Naive thymus-derived CD4-positive, alpha-beta T cell (primary cell): ENCODE results near the gene RTN1. TPM values are rescaled to one million over a fixed set of nuclear protein-coding genes. Genes with fewer than 3 reads are reported as not detected.

Experiments
- ATAC-seq: fragments of 150-1000 bp; cut with Tn5 transposase; 2 replicates; pipeline ENCODE4 v1.10.0; 2021; ENCODE audit warnings: mild to moderate bottlenecking, moderate library complexity
- CTCF ChIA-PET: fragments of 350-600 bp; sonication (Branson Sonifier 250); formaldehyde crosslinking; loops from one replicate; lab custom pipeline; 2021; ENCODE audit warnings: antibody characterized with exemption; lab: Charles Lee
- POLR2A ChIA-PET: fragments of 350-600 bp; sonication (Branson Sonifier 250); formaldehyde crosslinking; loops from one replicate; lab custom pipeline; 2021; ENCODE audit warnings: antibody characterized with exemption, inconsistent platforms; lab: Charles Lee
- DNase-seq, 9 donors: peaks; one replicate each; pipeline versions ENCODE4 v3.0.0 to v3.0.0-alpha.2; 2020 to 2022; ENCODE audit warnings: mixed read lengths in 1 of 9
- H3K27ac ChIP-seq: one replicate; pipeline ENCODE4 v1.7.0; 2013; ENCODE audit warnings: mild to moderate bottlenecking, low read depth, low read length, moderate library complexity
- H3K27me3 ChIP-seq, 2 donors: one replicate each; pipeline ENCODE4 v1.7.0; 2013; ENCODE audit warnings: low read length in 2 of 2, mild to moderate bottlenecking in 2 of 2, moderate library complexity in 2 of 2; ENCODE audit not compliant: control insufficient read depth in 2 of 2, insufficient read depth in 2 of 2
- H3K36me3 ChIP-seq, 3 experiments: 1 replicate in 2 of 3; 2 replicates in 1 of 3; pipeline ENCODE4 v1.7.0; 2013; ENCODE audit warnings: low read length in 3 of 3, mild to moderate bottlenecking in 3 of 3, moderate library complexity in 1 of 3; ENCODE audit not compliant: insufficient read depth in 3 of 3, control insufficient read depth in 2 of 3
- H3K4me1 ChIP-seq, 2 donors: one replicate each; pipeline ENCODE4 v1.7.0; 2013; ENCODE audit warnings: low read length in 2 of 2, mild to moderate bottlenecking in 2 of 2, moderate library complexity in 1 of 2; ENCODE audit not compliant: control insufficient read depth in 2 of 2, insufficient read depth in 2 of 2
- H3K4me3 ChIP-seq: 2 replicates; pipeline ENCODE4 v1.7.0; 2013; ENCODE audit warnings: mild to moderate bottlenecking, low read length
- H3K9me3 ChIP-seq, 3 experiments: 1 replicate in 2 of 3; 2 replicates in 1 of 3; pipeline ENCODE4 v1.7.0; 2013; ENCODE audit warnings: low read length in 3 of 3; ENCODE audit not compliant: control insufficient read depth in 2 of 3
- H3K27ac Mint-ChIP-seq, 9 donors: one replicate each; pipeline ENCODE4 v1.8.0; 2020 to 2022; ENCODE audit warnings: mixed read lengths in 9 of 9, mild to moderate bottlenecking in 8 of 9, moderate library complexity in 5 of 9, inconsistent platforms in 2 of 9
- H3K27me3 Mint-ChIP-seq, 5 donors: one replicate each; pipeline ENCODE4 v1.8.0; 2021 to 2022; ENCODE audit warnings: mixed read lengths in 5 of 5, mild to moderate bottlenecking in 1 of 5
- H3K36me3 Mint-ChIP-seq, 5 donors: one replicate each; pipeline ENCODE4 v1.8.0; 2020 to 2022; ENCODE audit warnings: mixed read lengths in 5 of 5, mild to moderate bottlenecking in 3 of 5, inconsistent platforms in 1 of 5
- H3K4me1 Mint-ChIP-seq, 7 donors: one replicate each; pipeline ENCODE4 v1.8.0; 2020 to 2022; ENCODE audit warnings: mixed read lengths in 7 of 7, mild to moderate bottlenecking in 3 of 7, inconsistent platforms in 1 of 7
- H3K4me3 Mint-ChIP-seq, 10 donors: one replicate each; pipeline ENCODE4 v1.8.0; 2020 to 2022; ENCODE audit warnings: mild to moderate bottlenecking in 10 of 10, mixed read lengths in 10 of 10, moderate library complexity in 6 of 10, inconsistent platforms in 2 of 10
- H3K9me3 Mint-ChIP-seq, 11 donors: one replicate each; pipeline ENCODE4 v1.8.0; 2020 to 2022; ENCODE audit warnings: mixed read lengths in 11 of 11, mild to moderate bottlenecking in 4 of 11, inconsistent platforms in 1 of 11, moderate library complexity in 1 of 11
- intact Hi-C, 2 donors: fragments of 100-400 bp; cut with micrococcal nuclease; formaldehyde crosslinking; loops; one replicate each; pipeline ENCODE4 v1.15.1; 2023
- polyA plus RNA-seq, 2 donors: library from polyadenylated mRNA; unstranded; fragments of 300-500 nt; fragmentation: Illumina TruSeq; gene quantifications; one replicate each; pipeline ENCODE4 v1.2.3, GENCODE V29; 2021
- total RNA-seq, 6 experiments: library from RNA in 5 of 6; stranded (reverse) in 5 of 6; gene quantifications; 1 replicate in 5 of 6; 2 replicates in 1 of 6; pipeline ENCODE4 v1.2.3 and lab custom pipeline; 2021 to 2026

Gene RTN1
- total and polyA plus RNA-seq, 7 experiments from 2014 or later, result 0.24 to 9.4 (median 0.77) TPM; not detected in 3

DNA sequence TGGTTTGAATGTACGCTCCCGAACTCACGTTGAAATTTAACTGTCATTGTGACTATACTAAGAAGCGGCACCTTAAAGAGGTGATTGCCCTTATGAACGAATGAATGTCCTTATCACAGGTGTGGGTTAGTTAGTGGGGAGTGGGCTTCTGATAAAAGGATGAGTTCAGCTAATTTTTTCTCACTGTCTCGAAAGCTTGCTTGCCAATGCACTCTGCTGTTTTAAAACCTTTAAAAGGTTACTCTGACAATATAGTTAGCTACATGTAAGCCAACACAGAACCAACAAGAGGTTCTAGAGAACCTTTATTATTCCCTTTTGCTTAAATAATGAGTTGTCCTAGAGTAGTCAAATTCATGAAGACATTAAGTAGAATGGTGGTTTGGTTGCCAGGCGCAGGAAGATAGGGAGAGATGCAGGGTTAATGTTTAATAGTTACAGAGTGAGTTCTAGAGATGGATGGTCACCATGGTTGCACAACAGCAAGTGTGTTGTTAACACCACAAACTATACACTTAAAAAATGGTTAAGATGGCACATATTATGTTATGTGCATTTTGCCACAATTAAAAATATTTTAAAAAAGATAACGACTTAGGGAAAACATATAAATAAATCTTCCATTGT, 26.3 kb downstream of the RTN1 start:
- Histone ChIP-seq H3K27ac (no peak overlapping the region), H3K36me3 (no peaks in the 10 kb centered on the region), H3K9me3 (no peaks in the 10 kb centered on the region), H3K4me1 (no peaks in the 10 kb centered on the region), H3K4me3 (no peak overlapping the region), H3K27me3 (no peaks in the 10 kb centered on the region)
- Mint-ChIP-seq H3K4me3 (no peak overlapping the region), H3K4me1 (peaks cover 0 to 2% (median 0%) of the 10 kb centered on the region in 7 donors), H3K27me3 (peaks cover 0 to 13% (median 7%) of the 10 kb centered on the region in 5 donors), H3K9me3 (no peaks in the 10 kb centered on the region), H3K36me3 (no peaks in the 10 kb centered on the region), H3K27ac (no peak overlapping the region)
- intact Hi-C loops, result no loop called here
- ATAC-seq (no peak), DNase-seq (no peak)
- POLR2A ChIA-PET, result no interaction called here
- CTCF ChIA-PET, result no interaction called here

DNA sequence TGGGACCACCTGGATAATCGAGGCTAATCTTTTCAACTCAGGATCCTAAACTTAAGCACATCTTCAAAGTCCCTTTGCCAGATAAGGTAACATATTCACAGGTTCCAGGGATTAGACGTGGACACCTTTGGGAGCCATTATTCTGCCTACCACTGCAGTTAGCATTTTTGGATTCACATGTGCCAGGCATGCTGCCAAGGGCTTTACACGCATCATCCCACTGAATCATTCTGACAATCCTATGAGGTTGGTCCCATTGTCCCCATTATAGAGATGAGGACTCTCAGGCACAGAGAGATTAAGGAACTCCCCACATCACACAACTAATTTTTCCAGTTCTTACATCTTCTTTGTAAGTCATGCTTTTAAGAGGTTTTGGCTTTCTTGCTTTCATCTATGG, 34.5 kb downstream of the RTN1 start:
- no peaks in the 10 kb centered on the region for H3K36me3 ChIP-seq
- peaks cover 0 to 2% (median 0%) of the 10 kb centered on the region in 11 donors for H3K9me3 Mint-ChIP-seq
- H3K4me1 ChIP-seq, result no peaks in the 10 kb centered on the region
- H3K27ac ChIP-seq, result no peak overlapping the region
- ChIA-PET POLR2A (no interaction called here), CTCF (no interaction called here)
- DNase-seq (no peak), ATAC-seq (no peak)
- no peaks in the 10 kb centered on the region for H3K27me3 ChIP-seq
- no peak overlapping the region for H3K27ac Mint-ChIP-seq
- H3K4me1 Mint-ChIP-seq, result no peaks in the 10 kb centered on the region
- H3K36me3 Mint-ChIP-seq, result no peaks in the 10 kb centered on the region
- no peak overlapping the region for H3K4me3 ChIP-seq
- no peak overlapping the region for H3K4me3 Mint-ChIP-seq
- intact Hi-C loops, result no loop called here
- H3K9me3 ChIP-seq, result no peaks in the 10 kb centered on the region
- peaks cover 8 to 30% (median 20%) of the 10 kb centered on the region in 5 donors for H3K27me3 Mint-ChIP-seq

DNA sequence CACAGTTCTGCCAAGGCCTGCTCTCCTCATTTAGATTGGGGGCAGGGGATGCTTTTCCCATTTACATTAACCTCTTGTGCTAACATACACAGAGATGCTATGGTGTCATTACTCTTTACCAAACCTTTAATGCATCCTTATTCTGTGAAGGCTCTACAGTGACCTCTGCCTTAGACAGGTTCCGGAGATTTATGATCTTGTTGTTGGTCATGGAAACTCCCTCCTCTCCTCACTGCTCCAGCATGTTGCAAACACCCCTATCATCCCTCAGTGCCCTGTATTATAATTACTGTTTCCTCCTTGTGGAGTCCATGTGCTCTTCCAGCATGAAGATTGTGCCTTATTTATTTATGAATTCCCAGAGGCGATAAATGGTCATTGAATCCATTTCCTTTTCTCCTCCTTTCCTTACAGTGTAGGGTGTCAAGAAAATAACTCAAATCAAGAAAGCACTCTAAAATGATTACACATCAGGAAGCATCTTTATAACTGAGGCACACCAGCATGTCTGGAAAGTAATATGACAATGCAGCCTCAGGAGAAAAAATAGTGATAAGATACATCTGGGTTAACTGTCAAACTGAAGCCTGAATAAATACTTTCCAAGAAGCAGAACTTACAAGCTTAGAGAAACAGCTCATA, 37.8 kb downstream of the RTN1 start:
- Histone ChIP-seq H3K4me3 (no peak overlapping the region), H3K27ac (no peak overlapping the region), H3K9me3 (no peaks in the 10 kb centered on the region), H3K4me1 (no peaks in the 10 kb centered on the region), H3K36me3 (no peaks in the 10 kb centered on the region), H3K27me3 (no peaks in the 10 kb centered on the region)
- DNase-seq, result no peak
- Mint-ChIP-seq H3K9me3 (peaks cover 0 to 3% (median 0%) of the 10 kb centered on the region in 11 donors), H3K27me3 (peaks cover 13 to 36% (median 27%) of the 10 kb centered on the region in 5 donors), H3K36me3 (no peaks in the 10 kb centered on the region), H3K4me3 (no peak overlapping the region), H3K4me1 (peaks cover 0 to 3% (median 0%) of the 10 kb centered on the region in 7 donors), H3K27ac (no peak overlapping the region)
- intact Hi-C loops, result no loop called here
- POLR2A ChIA-PET, result no interaction called here
- CTCF ChIA-PET, result no interaction called here
- ATAC-seq, result no peak

DNA sequence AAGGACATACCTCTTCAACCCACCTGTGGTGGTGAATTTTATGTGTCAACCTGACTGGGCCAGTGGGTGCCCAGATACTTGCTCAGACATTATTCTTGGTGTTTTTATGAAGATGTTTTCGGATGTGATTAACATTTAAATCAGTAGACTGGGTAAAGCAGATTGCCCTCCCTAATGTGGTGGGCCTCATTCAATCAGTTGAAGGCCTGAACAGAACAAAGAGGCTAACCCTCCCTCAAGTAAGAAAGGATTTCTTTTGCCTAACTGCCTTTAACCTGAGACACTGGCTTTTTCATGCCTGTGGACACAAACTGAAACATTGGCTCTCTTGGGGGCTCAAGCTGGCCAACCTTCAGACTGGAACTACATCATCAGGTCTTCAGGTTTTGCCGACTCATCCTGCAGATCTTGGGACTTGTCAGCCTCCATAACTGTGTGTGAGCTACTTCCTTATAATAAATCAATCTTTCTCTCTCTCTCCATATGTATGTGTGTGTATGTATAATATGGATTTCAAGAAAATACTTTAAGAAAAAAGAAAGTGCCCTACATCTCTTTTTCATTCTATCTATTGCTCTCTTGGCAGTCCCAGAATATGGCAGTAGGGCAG, 39.4 kb downstream of the RTN1 start:
- Histone ChIP-seq H3K4me1 (no peaks in the 10 kb centered on the region), H3K27me3 (no peaks in the 10 kb centered on the region), H3K36me3 (no peaks in the 10 kb centered on the region), H3K9me3 (no peaks in the 10 kb centered on the region), H3K27ac (no peak overlapping the region), H3K4me3 (no peak overlapping the region)
- Mint-ChIP-seq H3K27ac (no peak overlapping the region), H3K9me3 (peaks cover 0 to 3% (median 0%) of the 10 kb centered on the region in 11 donors), H3K36me3 (no peaks in the 10 kb centered on the region), H3K4me3 (no peak overlapping the region), H3K27me3 (peaks cover 9 to 32% (median 30%) of the 10 kb centered on the region in 5 donors), H3K4me1 (peaks cover 0 to 3% (median 0%) of the 10 kb centered on the region in 7 donors)
- ATAC-seq (no peak), DNase-seq (no peak)
- CTCF ChIA-PET, result no interaction called here
- POLR2A ChIA-PET, result no interaction called here
- intact Hi-C loops, result no loop called here

DNA sequence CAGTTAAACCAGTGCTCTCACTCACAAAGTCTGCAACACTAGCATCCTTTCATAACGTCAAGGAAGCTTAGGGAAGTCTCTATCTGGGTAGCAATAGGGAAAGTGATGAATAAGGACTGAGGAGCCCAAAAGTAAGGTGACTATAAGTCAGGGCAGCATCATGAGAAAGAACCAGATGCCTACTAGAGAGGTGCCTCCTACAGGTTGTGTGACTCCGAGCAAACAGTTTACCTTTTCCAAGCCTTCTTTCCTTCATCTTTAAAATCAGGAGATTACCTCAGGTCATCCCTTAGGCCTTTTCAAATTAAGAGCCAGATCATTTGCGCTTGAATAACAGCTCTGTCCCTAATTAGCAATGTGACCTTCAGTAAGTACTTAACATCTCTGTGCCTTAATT, 40.2 kb downstream of the RTN1 start:
- Mint-ChIP-seq H3K27ac (no peak overlapping the region), H3K4me3 (no peak overlapping the region), H3K27me3 (peaks cover 7 to 28% (median 26%) of the 10 kb centered on the region in 5 donors), H3K4me1 (peaks cover 0 to 3% (median 0%) of the 10 kb centered on the region in 7 donors), H3K36me3 (no peaks in the 10 kb centered on the region), H3K9me3 (peaks cover 0 to 3% (median 0%) of the 10 kb centered on the region in 11 donors)
- CTCF ChIA-PET, result no interaction called here
- no peaks in the 10 kb centered on the region for H3K36me3 ChIP-seq
- H3K27ac ChIP-seq, result no peak overlapping the region
- ATAC-seq, result no peak
- DNase-seq, result no peak
- intact Hi-C loops, result no loop called here
- POLR2A ChIA-PET, result no interaction called here
- no peaks in the 10 kb centered on the region for H3K27me3 ChIP-seq
- no peaks in the 10 kb centered on the region for H3K9me3 ChIP-seq
- H3K4me3 ChIP-seq, result no peak overlapping the region
- no peaks in the 10 kb centered on the region for H3K4me1 ChIP-seq

DNA sequence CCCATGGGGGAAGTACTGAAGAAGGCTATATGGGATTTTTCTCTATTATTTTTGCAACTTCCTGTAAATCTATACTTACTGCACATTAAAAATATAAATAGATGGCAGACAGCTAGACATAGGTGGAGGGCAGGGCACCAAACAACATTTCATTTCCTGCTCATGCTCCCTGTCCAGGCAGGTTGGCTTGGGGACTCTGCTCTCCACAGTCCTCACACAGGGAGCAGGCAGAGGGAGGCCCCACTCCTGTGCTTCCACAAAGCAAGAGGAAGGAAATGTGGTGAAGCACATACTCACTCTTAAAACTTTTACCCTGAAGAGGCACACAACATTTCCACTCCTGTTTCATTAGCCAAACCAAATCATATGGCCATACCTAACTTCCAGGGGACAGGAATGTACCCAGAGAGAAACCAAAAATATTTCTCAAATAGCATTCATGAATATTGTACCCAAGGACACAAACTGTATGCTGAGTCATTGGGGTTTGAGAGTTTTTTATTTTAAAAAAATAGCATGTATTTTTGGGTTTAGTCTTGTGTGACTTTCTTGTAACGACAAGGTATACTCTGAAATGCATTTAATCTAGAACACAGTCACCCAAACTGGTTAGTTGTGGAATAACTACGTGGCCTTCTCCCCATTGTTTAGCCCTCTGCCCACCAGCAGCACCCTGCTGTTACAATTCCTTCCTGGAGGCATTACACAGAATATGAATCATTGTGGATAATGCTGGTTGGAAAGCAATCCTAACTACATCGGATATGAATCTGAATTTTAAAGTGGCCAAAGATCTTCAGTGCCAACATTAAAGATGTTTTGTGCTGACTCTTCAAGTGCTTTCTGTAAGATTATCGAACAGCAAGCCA, 40.9 kb downstream of the RTN1 start:
- no peak overlapping the region for H3K27ac ChIP-seq
- no peaks in the 10 kb centered on the region for H3K27me3 ChIP-seq
- H3K4me3 Mint-ChIP-seq, result no peak overlapping the region
- no peaks in the 10 kb centered on the region for H3K4me1 ChIP-seq
- intact Hi-C loops, result no loop called here
- no peaks in the 10 kb centered on the region for H3K36me3 Mint-ChIP-seq
- H3K27me3 Mint-ChIP-seq, result peaks cover 7 to 29% (median 26%) of the 10 kb centered on the region in 5 donors
- DNase-seq, result no peak
- ChIA-PET POLR2A (no interaction called here), CTCF (no interaction called here)
- no peak overlapping the region for H3K27ac Mint-ChIP-seq
- ATAC-seq, result no peak
- H3K4me1 Mint-ChIP-seq, result peaks cover 0 to 3% (median 0%) of the 10 kb centered on the region in 7 donors
- no peak overlapping the region for H3K4me3 ChIP-seq
- no peaks in the 10 kb centered on the region for H3K9me3 ChIP-seq
- no peaks in the 10 kb centered on the region for H3K36me3 ChIP-seq
- H3K9me3 Mint-ChIP-seq, result peaks cover 0 to 3% (median 0%) of the 10 kb centered on the region in 11 donors
